Kidney (tissue), 22 donors: ENCODE data around the gene APCS. TPM values are rescaled to one million over a fixed set of nuclear protein-coding genes. Genes with fewer than 3 reads are reported as not detected.

ENCODE experiments used
- DNase-seq, 5 donors: peaks; one replicate each; pipeline ENCODE4 v3.0.0-alpha.2; 2013 to 2020
- FAIRE-seq: peaks from 2 replicates; lab custom pipeline; 2012; peaks lifted over from hg19 to GRCh38; lab: Jason Lieb, UNC
- H3K27ac ChIP-seq, 2 donors: one replicate each; pipeline ENCODE4 v1.7.0; 2013; ENCODE audit warnings: low read depth in 2 of 2, low read length in 2 of 2, inconsistent platforms in 1 of 2
- H3K27me3 ChIP-seq: one replicate; pipeline ENCODE4 v1.7.1; 2013; ENCODE audit warnings: low read length, inconsistent platforms; ENCODE audit not compliant: control insufficient read depth, insufficient read depth
- H3K36me3 ChIP-seq, 3 donors: one replicate each; pipeline versions ENCODE4 v1.7.0 to v1.7.1; 2013; ENCODE audit warnings: low read length in 3 of 3, control low read depth in 1 of 3, inconsistent platforms in 1 of 3; ENCODE audit not compliant: insufficient read depth in 3 of 3, control insufficient read depth in 2 of 3
- H3K4me1 ChIP-seq, 3 donors: one replicate each; pipeline versions ENCODE4 v1.7.0 to v1.7.1; 2013; ENCODE audit warnings: low read length in 3 of 3, inconsistent platforms in 1 of 3, low read depth in 1 of 3; ENCODE audit not compliant: control insufficient read depth in 2 of 3, insufficient read depth in 2 of 3
- H3K4me3 ChIP-seq, 3 donors: one replicate each; pipeline versions ENCODE4 v1.7.0 to v1.8.1; 2013; ENCODE audit warnings: low read length in 3 of 3, control low read depth in 1 of 3, inconsistent platforms in 1 of 3
- H3K9ac ChIP-seq, 3 donors: one replicate each; pipeline versions ENCODE4 v1.7.0 to v1.7.1; 2013; ENCODE audit warnings: low read length in 3 of 3, control low read depth in 1 of 3, inconsistent platforms in 1 of 3
- H3K9me3 ChIP-seq, 3 donors: one replicate each; pipeline versions ENCODE4 v1.7.0 to v1.7.1; 2013; ENCODE audit warnings: low read length in 3 of 3, control low read depth in 1 of 3, inconsistent platforms in 1 of 3; ENCODE audit not compliant: control insufficient read depth in 2 of 3, insufficient read depth in 1 of 3
- CTCF ChIP-seq: IDR thresholded peaks from 3 replicates; pipeline ENCODE4 v1.5.1; 2012; ENCODE audit warnings: mild to moderate bottlenecking, moderate library complexity, borderline replicate concordance; ENCODE audit not compliant: insufficient read depth; ENCODE audit errors: extremely low read depth
- intact Hi-C: fragments of 100-400 bp; cut with DNase I; formaldehyde crosslinking; loops from one replicate; pipeline ENCODE4 v1.11.1; 2022
- long read RNA-seq, 10 donors: library from polyadenylated mRNA in 1 of 10; unstranded in 1 of 10; transcript quantifications; one replicate each; pipeline ENCODE4 v2.0.0 and lab custom pipeline, GENCODE V29; 2021 to 2026
- polyA plus RNA-seq: library from polyadenylated mRNA; stranded (reverse); fragments of 350-450 nt; fragmentation: Illumina TruSeq; extraction: RNeasy Lipid Tissue Mini Kit (QIAGEN cat#74804); gene quantifications from one replicate; pipeline ENCODE4 v1.2.3, GENCODE V29; 2014; ENCODE audit warnings: low read depth, low replicate concordance; ENCODE audit not compliant: insufficient read depth
- total RNA-seq: library from RNA; stranded (reverse); fragmentation: NEBNext Ultra II Directional; extraction: Animal tissue kit (Norgen Biotek cat#: 25700); gene quantifications from one replicate; pipeline ENCODE4 v1.2.1, GENCODE V29; 2021
- donor health status: control.
- donor health status: control.
- donor health status: control.
- donor health status: control.
- donor health status: control.
- donor health status: DM: yes; HTN: yes; CAD: no.
- donor health status: Normal renal cell carcinoma (clear cell type).

Gene APCS
- total RNA-seq (not detected), polyA plus RNA-seq (1.5 TPM)
- long read RNA-seq, donor 1: 0 reads
- long read RNA-seq, donor 2: 0 reads
- long read RNA-seq, donor 3: 0 reads
- long read RNA-seq, donor 4: 0 reads
- long read RNA-seq, donor 5: 0 reads
- long read RNA-seq, donor 6: 0 reads
- long read RNA-seq, donor 7: 0 reads
- long read RNA-seq, donor 8: 0 reads
- long read RNA-seq, donor 9: 0 reads
- long read RNA-seq, donor 10: 0 reads

GRCh38 chr1:159587461-159587951, at the start of gene APCS:
Gene APCS, plus strand, starts transcription at chr1:159587826. Its CDS starts 96 bp downstream, at chr1:159587922.
- DNase-seq (no peak), FAIRE-seq (no peak)
- Histone ChIP-seq H3K4me3 (no peak within 1 kb of the TSS), H3K4me1 (no peaks in the 10 kb centered on the region), H3K36me3 (no peaks in the 10 kb centered on the region), H3K9ac (no peak within 1 kb of the TSS), H3K27me3 (no peaks in the 10 kb centered on the region), H3K27ac (no peak within 1 kb of the TSS), H3K9me3 (no peaks in the 10 kb centered on the region)
- TF ChIP-seq CTCF: no peak
- intact Hi-C loops: no loop called here

- Histone ChIP-seq H3K27ac (no peak overlapping the region), H3K9ac (no peak overlapping the region), H3K36me3 (no peaks in the 10 kb centered on the region), H3K4me3 (no peak overlapping the region), H3K4me1 (no peaks in the 10 kb centered on the region), H3K9me3 (no peaks in the 10 kb centered on the region), H3K27me3 (no peaks in the 10 kb centered on the region)
- no peak for TF ChIP-seq CTCF
- no peak for FAIRE-seq
- DNase-seq: no peak
- intact Hi-C loops: no loop called here
Observed at GRCh38 chr1:159548126-159548525, 39.5 kb upstream of the APCS start.

GRCh38 chr1:159554261-159554660, 33.4 kb upstream of the APCS start:
- Histone ChIP-seq H3K4me3 (no peak overlapping the region), H3K4me1 (no peaks in the 10 kb centered on the region), H3K9ac (no peak overlapping the region), H3K27me3 (no peaks in the 10 kb centered on the region), H3K9me3 (no peaks in the 10 kb centered on the region), H3K36me3 (no peaks in the 10 kb centered on the region), H3K27ac (no peak overlapping the region)
- TF ChIP-seq CTCF: no peak
- intact Hi-C loops: no loop called here
- no peak for FAIRE-seq
- no peak for DNase-seq
